Stomach (tissue), 4 donors: Measurements from ENCODE around the gene C17orf107.

Source experiments
- CTCF ChIP-seq, 7 experiments: fragments of 450-650 bp in 4 of 7; fragments of 200-600 bp in 3 of 7; sonication (generic) in 3 of 7; IDR thresholded peaks; one replicate each; pipeline ENCODE4 v1.5.1; 2016 to 2019; ENCODE audit warnings: antibody characterized with exemption in 7 of 7, control low read depth in 2 of 7, mild to moderate bottlenecking in 1 of 7
- POLR2A ChIP-seq, 4 donors: fragments of 450-650 bp; IDR thresholded peaks; one replicate each; pipeline ENCODE4 v1.6.1; 2016; ENCODE audit warnings: antibody characterized with exemption in 4 of 4, control low read depth in 2 of 4, mild to moderate bottlenecking in 1 of 4, moderate library complexity in 1 of 4

GRCh38 chr17:4938069-4938491 lies 38.7 kb downstream of the C17orf107 start:
- TF ChIP-seq CTCF (IDR thresholded peaks at IDR 0.05) = no peak
- TF ChIP-seq POLR2A (IDR thresholded peaks at IDR 0.05) = no peak
